Measurements from ENCODE around the gene C12orf42.

The C12orf42 gene

DNA sequence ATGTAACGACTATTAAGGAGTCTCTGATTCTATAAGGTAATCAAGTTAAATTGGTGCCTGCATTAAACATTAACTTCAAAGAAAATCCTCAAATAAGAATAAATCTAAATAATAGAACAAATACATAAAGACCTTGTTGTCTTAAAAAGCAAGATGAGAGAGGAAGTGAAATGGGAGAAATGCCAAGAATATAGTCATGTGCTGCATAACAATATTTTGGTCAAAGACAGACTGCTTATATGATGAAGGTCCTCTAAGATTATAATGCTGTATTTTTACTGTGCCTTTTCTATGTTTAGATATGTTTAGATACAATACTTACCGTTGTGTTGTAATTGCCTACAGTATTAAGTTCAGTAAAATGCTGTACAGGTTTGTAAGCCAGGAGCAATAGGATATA, 213.6 kb downstream of the C12orf42 start:
- H3K9me3 ChIP-seq (ENCODE audit: insufficient read depth, low read depth, low read length) = no peaks in the 10 kb centered on the region
- H3K36me3 ChIP-seq (ENCODE audit: insufficient read depth, low read depth, low read length) = no peaks in the 10 kb centered on the region
- no peak overlapping the region for H3K4me3 ChIP-seq (ENCODE audit: low read length)
- no peak overlapping the region for H3K9ac ChIP-seq (ENCODE audit: low read depth, low read length)
- H3K27ac ChIP-seq (ENCODE audit: low read length) = no peak overlapping the region
- no peaks in the 10 kb centered on the region for H3K27me3 ChIP-seq (ENCODE audit: insufficient read depth, low read length)
- H3K4me1 ChIP-seq (ENCODE audit: insufficient read depth, low read length) = no peaks in the 10 kb centered on the region

DNA sequence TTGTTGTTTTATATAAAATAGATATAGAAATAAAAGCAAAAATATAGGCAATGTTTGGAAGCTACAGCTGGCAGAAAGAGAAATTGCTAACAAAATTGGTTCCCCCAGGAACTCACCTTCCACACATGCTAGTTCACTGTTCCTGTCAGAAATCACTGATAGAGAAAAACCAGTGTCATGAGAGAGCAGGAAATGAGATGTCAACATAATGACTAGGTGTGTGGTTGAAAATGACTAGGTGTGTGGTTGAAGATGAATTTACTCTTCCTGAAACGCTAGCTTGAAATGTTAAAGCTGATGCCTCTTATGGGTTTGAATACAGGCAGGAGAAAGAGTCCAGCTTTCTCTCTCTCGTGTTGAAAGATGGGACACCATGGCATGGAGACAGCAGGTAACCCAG, 216.3 kb downstream of the C12orf42 start:
- Histone ChIP-seq H3K36me3 (ENCODE audit: insufficient read depth, low read depth, low read length) (no peaks in the 10 kb centered on the region), H3K27ac (ENCODE audit: low read length) (no peak overlapping the region), H3K4me1 (ENCODE audit: insufficient read depth, low read length) (no peaks in the 10 kb centered on the region), H3K4me3 (ENCODE audit: low read length) (no peak overlapping the region), H3K27me3 (ENCODE audit: insufficient read depth, low read length) (no peaks in the 10 kb centered on the region), H3K9me3 (ENCODE audit: insufficient read depth, low read depth, low read length) (no peaks in the 10 kb centered on the region), H3K9ac (ENCODE audit: low read depth, low read length) (no peak overlapping the region)

DNA sequence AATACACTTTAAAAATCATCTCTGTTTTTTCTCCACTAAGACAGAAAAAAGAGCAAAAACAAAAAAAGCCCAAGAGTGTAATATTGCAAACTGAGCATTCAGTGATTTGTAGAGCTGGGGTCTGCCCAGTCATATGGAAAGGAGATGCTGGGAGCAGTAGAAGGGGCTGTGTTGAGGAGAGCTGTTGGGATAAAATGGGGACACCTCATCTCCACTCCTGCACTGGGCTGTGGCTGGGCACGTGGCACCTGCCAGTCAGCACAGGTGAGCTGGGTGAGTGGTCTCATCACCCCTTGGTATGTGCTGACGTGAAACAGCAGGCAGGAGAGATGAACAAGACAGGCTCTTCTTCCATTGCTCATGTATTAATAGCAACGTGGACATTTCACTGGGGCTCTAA, 217.4 kb downstream of the C12orf42 start:
- Histone ChIP-seq H3K9me3 (ENCODE audit: insufficient read depth, low read depth, low read length) (no peaks in the 10 kb centered on the region), H3K36me3 (ENCODE audit: insufficient read depth, low read depth, low read length) (no peaks in the 10 kb centered on the region), H3K4me3 (ENCODE audit: low read length) (no peak overlapping the region), H3K9ac (ENCODE audit: low read depth, low read length) (no peak overlapping the region), H3K27ac (ENCODE audit: low read length) (no peak overlapping the region), H3K4me1 (ENCODE audit: insufficient read depth, low read length) (no peaks in the 10 kb centered on the region), H3K27me3 (ENCODE audit: insufficient read depth, low read length) (no peaks in the 10 kb centered on the region)

DNA sequence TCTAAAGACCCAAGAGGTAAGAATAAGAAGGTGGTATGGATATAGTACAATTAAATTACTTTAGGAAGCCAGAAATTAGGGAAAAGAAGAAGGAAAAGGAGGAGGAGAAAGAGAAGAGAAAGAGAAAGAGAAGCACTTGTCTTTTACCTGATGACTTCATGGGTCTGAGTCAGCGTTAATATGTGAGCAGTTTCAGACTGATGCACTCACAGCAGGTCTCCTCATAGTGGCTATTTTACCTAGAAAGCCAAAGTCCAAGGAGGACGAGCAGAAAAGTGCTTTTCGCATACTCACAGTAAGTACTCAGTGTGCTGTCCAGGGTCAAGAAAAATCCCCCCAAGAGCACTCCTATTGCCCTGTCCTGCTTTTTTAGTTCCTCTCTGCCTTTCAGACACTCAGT, 222.1 kb downstream of the C12orf42 start:
- H3K9me3 ChIP-seq (ENCODE audit: insufficient read depth, low read depth, low read length) = no peaks in the 10 kb centered on the region
- no peaks in the 10 kb centered on the region for H3K36me3 ChIP-seq (ENCODE audit: insufficient read depth, low read depth, low read length)
- no peaks in the 10 kb centered on the region for H3K4me1 ChIP-seq (ENCODE audit: insufficient read depth, low read length)
- no peak overlapping the region for H3K9ac ChIP-seq (ENCODE audit: low read depth, low read length)
- no peak overlapping the region for H3K4me3 ChIP-seq (ENCODE audit: low read length)
- no peak overlapping the region for H3K27ac ChIP-seq (ENCODE audit: low read length)
- no peaks in the 10 kb centered on the region for H3K27me3 ChIP-seq (ENCODE audit: insufficient read depth, low read length)

DNA sequence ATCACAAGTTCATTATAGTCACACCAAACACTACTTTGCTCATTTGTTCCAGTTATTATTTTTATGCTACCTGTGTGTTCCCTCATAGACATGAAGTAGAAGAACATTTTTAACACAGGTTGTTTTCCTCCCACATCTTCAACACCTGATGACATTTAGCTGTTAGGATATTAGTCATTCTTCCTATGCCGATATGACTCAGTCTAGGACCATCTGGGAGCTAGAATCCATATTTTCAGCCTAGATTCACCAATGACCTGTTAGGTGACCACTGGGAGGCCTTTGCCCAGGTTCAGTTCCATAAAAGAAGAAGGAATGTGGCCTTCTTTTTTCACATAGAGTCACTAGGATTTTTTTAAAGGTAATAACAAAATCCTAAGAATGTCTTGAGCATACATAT, 222.8 kb downstream of the C12orf42 start:
- Histone ChIP-seq H3K4me1 (ENCODE audit: insufficient read depth, low read length) (no peaks in the 10 kb centered on the region), H3K9me3 (ENCODE audit: insufficient read depth, low read depth, low read length) (no peaks in the 10 kb centered on the region), H3K27ac (ENCODE audit: low read length) (no peak overlapping the region), H3K36me3 (ENCODE audit: insufficient read depth, low read depth, low read length) (no peaks in the 10 kb centered on the region), H3K9ac (ENCODE audit: low read depth, low read length) (no peak overlapping the region), H3K27me3 (ENCODE audit: insufficient read depth, low read length) (no peaks in the 10 kb centered on the region), H3K4me3 (ENCODE audit: low read length) (no peak overlapping the region)

DNA sequence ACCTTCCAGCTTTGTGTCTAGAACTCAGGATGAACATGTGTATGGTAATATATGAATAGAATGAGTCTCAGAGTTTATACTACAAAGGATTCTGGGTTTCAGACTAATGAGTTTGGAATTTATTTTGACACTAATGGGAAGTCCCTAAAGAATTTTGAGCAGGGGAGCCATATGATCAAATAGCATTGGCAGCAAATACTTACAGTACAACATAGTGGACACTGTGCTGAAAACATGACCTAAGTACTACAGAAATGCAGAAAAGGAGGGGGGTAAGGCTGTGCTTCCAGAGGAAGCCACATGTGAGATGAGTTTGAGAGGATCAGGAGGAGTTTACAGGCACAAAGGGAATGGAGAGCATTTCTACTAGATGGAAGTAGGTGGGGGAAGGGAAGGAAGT, 225.8 kb downstream of the C12orf42 start:
- no peaks in the 10 kb centered on the region for H3K4me1 ChIP-seq (ENCODE audit: insufficient read depth, low read length)
- H3K36me3 ChIP-seq (ENCODE audit: insufficient read depth, low read depth, low read length) = no peaks in the 10 kb centered on the region
- no peaks in the 10 kb centered on the region for H3K9me3 ChIP-seq (ENCODE audit: insufficient read depth, low read depth, low read length)
- H3K27ac ChIP-seq (ENCODE audit: low read length) = no peak overlapping the region
- H3K27me3 ChIP-seq (ENCODE audit: insufficient read depth, low read length) = no peaks in the 10 kb centered on the region
- no peak overlapping the region for H3K9ac ChIP-seq (ENCODE audit: low read depth, low read length)
- no peak overlapping the region for H3K4me3 ChIP-seq (ENCODE audit: low read length)

DNA sequence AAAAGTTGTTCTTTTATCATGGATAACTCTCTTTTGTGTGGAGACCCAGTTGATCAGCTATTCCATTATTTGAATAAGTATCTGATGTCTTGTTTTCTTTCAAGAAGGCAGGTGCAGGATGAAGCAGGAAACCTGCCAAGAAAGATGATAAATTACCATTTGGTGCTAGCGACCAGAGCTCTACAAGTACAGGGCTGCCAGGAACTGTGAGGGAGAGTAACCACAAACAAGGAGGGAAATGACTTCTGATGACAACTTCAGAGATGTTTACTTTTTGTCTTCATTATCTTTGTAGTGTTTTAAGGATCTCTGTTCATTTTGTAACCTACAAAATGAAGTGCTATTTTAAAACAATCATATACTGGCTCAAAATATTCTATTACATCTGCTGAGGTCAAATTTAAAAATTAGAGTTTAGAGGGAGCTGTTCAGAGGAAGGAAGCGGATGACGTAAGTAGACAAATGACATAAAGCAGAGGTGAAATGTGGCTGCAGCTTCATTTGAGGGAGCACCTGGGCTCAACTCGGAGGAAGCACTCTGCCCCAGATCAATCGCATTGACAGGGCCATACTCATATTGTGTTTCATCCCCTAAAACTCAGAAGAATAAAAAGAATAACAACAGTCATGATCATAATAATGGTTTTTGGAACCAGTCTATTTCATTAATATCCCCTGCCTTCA, 226.8 kb downstream of the C12orf42 start:
- Histone ChIP-seq H3K9ac (ENCODE audit: low read depth, low read length) (no peak overlapping the region), H3K4me1 (ENCODE audit: insufficient read depth, low read length) (no peaks in the 10 kb centered on the region), H3K27ac (ENCODE audit: low read length) (no peak overlapping the region), H3K27me3 (ENCODE audit: insufficient read depth, low read length) (no peaks in the 10 kb centered on the region), H3K9me3 (ENCODE audit: insufficient read depth, low read depth, low read length) (no peaks in the 10 kb centered on the region), H3K36me3 (ENCODE audit: insufficient read depth, low read depth, low read length) (no peaks in the 10 kb centered on the region), H3K4me3 (ENCODE audit: low read length) (no peak overlapping the region)

DNA sequence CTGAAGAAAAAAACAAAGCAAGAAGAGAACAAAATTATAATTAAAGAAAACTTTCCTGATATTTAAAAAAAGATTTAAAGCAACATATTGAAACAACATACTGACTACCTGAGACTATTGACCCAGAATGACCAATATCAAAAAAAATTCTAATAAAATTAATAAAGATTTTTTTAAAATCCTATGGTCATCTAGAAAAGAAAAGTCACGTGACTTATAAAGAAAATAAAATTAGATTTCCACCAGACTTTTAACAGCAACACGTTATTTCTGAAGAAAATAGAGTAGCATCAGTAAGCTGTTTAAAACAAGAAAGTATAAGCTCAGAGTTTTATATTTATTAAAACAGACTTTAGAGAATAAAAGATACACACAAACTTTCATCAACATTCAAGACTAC, 238.0 kb downstream of the C12orf42 start:
- Histone ChIP-seq H3K27ac (ENCODE audit: low read length) (no peak overlapping the region), H3K36me3 (ENCODE audit: insufficient read depth, low read depth, low read length) (no peaks in the 10 kb centered on the region), H3K4me1 (ENCODE audit: insufficient read depth, low read length) (no peaks in the 10 kb centered on the region), H3K9me3 (ENCODE audit: insufficient read depth, low read depth, low read length) (no peaks in the 10 kb centered on the region), H3K27me3 (ENCODE audit: insufficient read depth, low read length) (no peaks in the 10 kb centered on the region), H3K4me3 (ENCODE audit: low read length) (no peak overlapping the region), H3K9ac (ENCODE audit: low read depth, low read length) (no peak overlapping the region)

Measured in iPS-20b (cell line).